Measurements from ENCODE around the gene SALL2. TPM values are rescaled to one million over a fixed set of nuclear protein-coding genes. Genes with fewer than 3 reads are reported as not detected.

The SALL2 gene
- polyA plus RNA-seq, 1 of the 3 experiments (the other 2 are of a cell fraction): 9.1 TPM

GRCh38 chr14:21541413-21542074 is 15.4 kb upstream of the SALL2 start:
- no peak for TF ChIP-seq RXRA (IDR thresholded peaks at IDR 0.05; ENCODE audit: borderline replicate concordance, low read depth)
- no peak for TF ChIP-seq IRF3 (IDR thresholded peaks at IDR 0.05; ENCODE audit: low read depth, low read length)
- no peak for TF ChIP-seq USF1 (IDR thresholded peaks at IDR 0.05; ENCODE audit: borderline replicate concordance, low read depth)
- DNase-seq: no peak
- H3K27ac ChIP-seq (ENCODE audit: low read depth in 2 of 2, low read length in 1 of 2): no peak overlapping the region
- WGBS (ENCODE audit: low lambda C conversion rate): 90% methylated on average over 7 of the region's 9 CpGs
- H3K4me3 ChIP-seq (ENCODE audit: low read depth in 2 of 2, low read length in 1 of 2): no peak overlapping the region
- no peaks in the 10 kb centered on the region for H4K20me1 ChIP-seq (ENCODE audit: insufficient read depth)
- POLR2A ChIA-PET: no interaction called here
- H3K4me2 ChIP-seq: no peak overlapping the region
- peaks cover 7% of the 10 kb centered on the region; the same call in 1 of the 2 replicates for H3K27me3 ChIP-seq (ENCODE audit: insufficient read depth)
- H3K9me3 ChIP-seq: no peaks in the 10 kb centered on the region
- H3K9ac ChIP-seq: no peak overlapping the region
- no peaks in the 10 kb centered on the region for H3K79me2 ChIP-seq (ENCODE audit: insufficient read depth)
- H3K4me1 ChIP-seq (ENCODE audit: control insufficient read depth in 1 of 2, insufficient read depth in 2 of 2, low read depth in 1 of 2, low read length in 1 of 2): peaks cover 0 to 3% of the 10 kb centered on the region in 2 experiments; a peak in 2 of 4 replicates
- no peaks in the 10 kb centered on the region for H3K9me2 ChIP-seq
- no peaks in the 10 kb centered on the region for H3K36me3 ChIP-seq (replicated peaks in 1 of 2; ENCODE audit: control insufficient read depth in 1 of 2, insufficient read depth in 2 of 2, low read length in 1 of 2)
- CTCF ChIA-PET: interaction anchor here (1.8 kb wide), 1 partner anchor 43 kb away, joined by 7 read pairs; no protein-coding TSS in a partner anchor
- H3F3A ChIP-seq (replicated peaks; ENCODE audit: insufficient read depth): no peaks in the 10 kb centered on the region
- no peak overlapping the region for H2AFZ ChIP-seq (ENCODE audit: low read depth)

- no peaks in the 10 kb centered on the region for H4K20me1 ChIP-seq (ENCODE audit: insufficient read depth)
- no peak overlapping the region for H3K9ac ChIP-seq
- H2AFZ ChIP-seq (ENCODE audit: low read depth): no peak overlapping the region
- CTCF ChIA-PET: no interaction called here
- peaks cover 28% of the 10 kb centered on the region for H3K27me3 ChIP-seq (ENCODE audit: insufficient read depth)
- H3K9me2 ChIP-seq: no peaks in the 10 kb centered on the region
- H3F3A ChIP-seq (replicated peaks; ENCODE audit: insufficient read depth): no peaks in the 10 kb centered on the region
- no peaks in the 10 kb centered on the region for H3K36me3 ChIP-seq (replicated peaks in 1 of 2; ENCODE audit: control insufficient read depth in 1 of 2, insufficient read depth in 2 of 2, low read length in 1 of 2)
- no peak overlapping the region for H3K4me3 ChIP-seq (ENCODE audit: low read depth in 2 of 2, low read length in 1 of 2)
- POLR2A ChIA-PET: no interaction called here
- no peak overlapping the region for H3K27ac ChIP-seq (ENCODE audit: low read depth in 2 of 2, low read length in 1 of 2)
- no peak overlapping the region for H3K4me2 ChIP-seq
- peaks cover 0 to 8% of the 10 kb centered on the region in 2 experiments; a peak in 2 of 4 replicates for H3K4me1 ChIP-seq (ENCODE audit: control insufficient read depth in 1 of 2, insufficient read depth in 2 of 2, low read depth in 1 of 2, low read length in 1 of 2)
- no peaks in the 10 kb centered on the region for H3K9me3 ChIP-seq
- H3K79me2 ChIP-seq (ENCODE audit: insufficient read depth): no peaks in the 10 kb centered on the region
- no peak for TF ChIP-seq MAX (IDR thresholded peaks at IDR 0.05; ENCODE audit: low read depth)
- TF ChIP-seq ELF1 (IDR thresholded peaks at IDR 0.05): no peak
- no peak for TF ChIP-seq FOXJ3 (CRISPR knock-in tag; IDR thresholded peaks at IDR 0.05)
- no peak for TF ChIP-seq EP300 (IDR thresholded peaks at IDR 0.05; ENCODE audit: borderline replicate concordance in 1 of 2, low read depth in 1 of 2, low read length in 1 of 2)
- TF ChIP-seq SMC3 (IDR thresholded peaks at IDR 0.05; ENCODE audit: low read depth, low read length): no peak
- TF ChIP-seq RCOR1 (IDR thresholded peaks at IDR 0.05; ENCODE audit: low read length): no peak
- TF ChIP-seq GABPA (IDR thresholded peaks at IDR 0.05; ENCODE audit: low read depth): no peak
- TF ChIP-seq TAF1 (IDR thresholded peaks at IDR 0.05; ENCODE audit: borderline replicate concordance, low read depth, low read length): no peak
- no peak for TF ChIP-seq TEAD4 (IDR thresholded peaks at IDR 0.05; ENCODE audit: borderline replicate concordance, insufficient read depth)
- 19% methylated on average over 3 of the region's 3 CpGs for WGBS (ENCODE audit: low lambda C conversion rate)
- DNase-seq: no peak
These were observed 13.2 kb upstream of the SALL2 start for GRCh38 chr14:21539189-21539940.

Data from SK-N-SH (cell line).